K562 (cell line): ENCODE measurements around the gene TMEM128. TPM values are rescaled to one million over a fixed set of nuclear protein-coding genes. Genes with fewer than 3 reads are reported as not detected.

Source experiments
- ATAC-seq: fragments of 200-7000 bp; cut with Tn5 transposase; 3 replicates; pipeline ENCODE4 v1.9.1; 2020; ENCODE audit warnings: moderate library complexity
- BruUV-seq: library from RNA; stranded (reverse); fragments of 400-500 nt; replicated peaks from 2 replicates; lab custom pipeline; 2021; lab: Mats Ljungman, UMichigan
- CTCF ChIA-PET: fragments of 300-600 bp; formaldehyde crosslinking; extraction: SDS; loops from one replicate; lab custom pipeline; 2021; ENCODE audit warnings: low intra/inter-chr PET ratio; lab: Yijun Ruan, JAX
- POLR2A ChIA-PET: fragments of 300-600, 350-650 bp; sonication (Branson Sonifier 250); formaldehyde crosslinking; extraction: SDS; loops from one replicate; lab custom pipeline; 2021; ENCODE audit warnings: antibody characterized with exemption, inconsistent platforms; lab: Yijun Ruan, JAX
- DNase-seq, 4 experiments: peaks; one replicate each; pipeline versions ENCODE4 v3.0.0 to v3.0.0-alpha.2; 2011 to 2018; ENCODE audit warnings: low spot score in 3 of 4, mixed read lengths in 3 of 4; ENCODE audit errors: extremely low read depth in 1 of 4
- FAIRE-seq: peaks from 2 replicates; lab custom pipeline; 2011; peaks lifted over from hg19 to GRCh38; lab: Jason Lieb, UNC
- H2AFZ ChIP-seq: 2 replicates; pipeline ENCODE4 v1.6.0; 2011; ENCODE audit warnings: low read depth, low read length, control low read depth, inconsistent platforms
- H3K27ac ChIP-seq: fragments of 200-600 bp; 3 replicates; pipeline ENCODE4 v1.8.0; 2011; ENCODE audit warnings: low read depth, mild to moderate bottlenecking, control low read depth, inconsistent platforms, low read length, moderate library complexity, mixed read lengths; ENCODE audit errors: extremely low read depth
- H3K27me3 ChIP-seq, 2 experiments: fragments of 300-600 bp in 1 of 2; 2 replicates in 1 of 2; 3 replicates in 1 of 2; pipeline versions ENCODE4 v1.6.0 to v1.8.0; 2011; ENCODE audit warnings: inconsistent platforms in 2 of 2, low read length in 2 of 2, mild to moderate bottlenecking in 1 of 2, mixed read lengths in 1 of 2, moderate library complexity in 1 of 2; ENCODE audit not compliant: control insufficient read depth in 2 of 2, insufficient read depth in 2 of 2
- H3K36me3 ChIP-seq: fragments of 300-600 bp; 3 replicates; pipeline ENCODE4 v1.8.0; 2011; ENCODE audit warnings: mild to moderate bottlenecking, low read length, inconsistent platforms; ENCODE audit not compliant: control insufficient read depth, insufficient read depth
- H3K4me1 ChIP-seq, 2 experiments: fragments of 200-600 bp in 1 of 2; replicated peaks in 1 of 2; 2 replicates in 1 of 2; 3 replicates in 1 of 2; pipeline versions ENCODE4 v1.5.1 to v1.8.0; 2011; ENCODE audit warnings: inconsistent platforms in 2 of 2, low read length in 2 of 2, mild to moderate bottlenecking in 1 of 2, mixed read lengths in 1 of 2, moderate library complexity in 1 of 2; ENCODE audit not compliant: control insufficient read depth in 2 of 2, insufficient read depth in 2 of 2
- H3K4me2 ChIP-seq: 2 replicates; pipeline ENCODE4 v1.6.1; 2011; ENCODE audit warnings: low read length, control low read depth, inconsistent platforms, mixed read lengths; ENCODE audit not compliant: insufficient read depth
- H3K4me3 ChIP-seq: fragments of 200-600 bp; sonication (generic), shearing (Covaris generic); 2 replicates; pipeline ENCODE4 v1.5.1; 2016; ENCODE audit warnings: control low read depth, inconsistent platforms
- H3K79me2 ChIP-seq: fragments of 200-600 bp; 3 replicates; pipeline ENCODE4 v1.8.0; 2011; ENCODE audit warnings: low read length, inconsistent platforms; ENCODE audit not compliant: control insufficient read depth, insufficient read depth
- H3K9ac ChIP-seq, 2 experiments: 2 replicates each; pipeline versions ENCODE4 v1.6.0 to v1.6.1; 2011; ENCODE audit warnings: low read depth in 2 of 2, low read length in 2 of 2, control low read depth in 1 of 2, inconsistent platforms in 1 of 2, mild to moderate bottlenecking in 1 of 2, mixed read lengths in 1 of 2; ENCODE audit not compliant: insufficient read depth in 1 of 2
- H3K9me1 ChIP-seq: one replicate; pipeline ENCODE4 v1.6.0; 2011; ENCODE audit warnings: inconsistent platforms, mild to moderate bottlenecking, low read length, moderate library complexity; ENCODE audit not compliant: control insufficient read depth, insufficient read depth
- H3K9me3 ChIP-seq: replicated peaks from 2 replicates; pipeline ENCODE4 v1.5.1; 2011; ENCODE audit warnings: low read depth, low read length, inconsistent platforms; ENCODE audit not compliant: control insufficient read depth, insufficient read depth
- H4K20me1 ChIP-seq: replicated peaks from 2 replicates; pipeline ENCODE4 v1.6.1; 2011; ENCODE audit warnings: low read length, inconsistent platforms, mixed read lengths; ENCODE audit not compliant: control insufficient read depth, insufficient read depth
- CSDE1 ChIP-seq, 2 experiments: fragments of 450-650 bp; IDR thresholded peaks; 2 replicates each; pipeline ENCODE4 v1.6.1; 2016; ENCODE audit warnings: mild to moderate bottlenecking in 1 of 2
- FOXJ3 ChIP-seq: sonication (generic); formaldehyde crosslinking; IDR thresholded peaks from 2 replicates; pipeline ENCODE4 v1.4.0; 2020; ENCODE audit warnings: mild to moderate bottlenecking, missing genetic modification reagents
- MTA3 ChIP-seq: fragments of 450-650 bp; formaldehyde crosslinking; IDR thresholded peaks from 2 replicates; pipeline ENCODE4 v1.6.1; 2017; ENCODE audit warnings: mild to moderate bottlenecking, borderline replicate concordance
- PTRF ChIP-seq: fragments of 450-650 bp; IDR thresholded peaks from 2 replicates; pipeline ENCODE4 v1.6.1; 2016; ENCODE audit warnings: mild to moderate bottlenecking, missing genetic modification characterization, missing compliant biosample characterization
- SMARCA4 ChIP-seq: fragments of 450-650 bp; IDR thresholded peaks from 2 replicates; pipeline ENCODE4 v1.6.1; 2016
- TAF9B ChIP-seq: fragments of 450-650 bp; IDR thresholded peaks from 2 replicates; pipeline ENCODE4 v1.6.1; 2018; ENCODE audit warnings: mild to moderate bottlenecking; ENCODE audit not compliant: partially characterized antibody
- TFAM ChIP-seq: fragments of 250-450 bp; sonication (Bioruptor Pico); conservative IDR thresholded peaks from 2 replicates; pipeline ENCODE4 v1.5.0; 2021; ENCODE audit warnings: mild to moderate bottlenecking, moderate library complexity
- TRIM28 ChIP-seq: fragments of 450-650 bp; IDR thresholded peaks from 2 replicates; pipeline ENCODE4 v1.6.1; 2017
- XRCC3 ChIP-seq: fragments of 450-650 bp; IDR thresholded peaks from 2 replicates; pipeline ENCODE4 v1.6.1; 2017; ENCODE audit warnings: mild to moderate bottlenecking, moderate library complexity
- ZNF121 ChIP-seq: sonication (generic); formaldehyde crosslinking; conservative IDR thresholded peaks from 2 replicates; pipeline ENCODE4 v1.8.0; 2022; ENCODE audit warnings: missing genetic modification reagents
- ZNF133 ChIP-seq: fragments of 250-450 bp; sonication (Bioruptor Pico); IDR thresholded peaks from 2 replicates; pipeline ENCODE4 v1.4.0; 2020; ENCODE audit warnings: mild to moderate bottlenecking
- ZNF274 ChIP-seq: IDR thresholded peaks from 2 replicates; pipeline ENCODE4 v1.6.1; 2011; ENCODE audit warnings: low read depth, mild to moderate bottlenecking, low read length, moderate library complexity, borderline replicate concordance
- ZNF431 ChIP-seq: sonication (generic); formaldehyde crosslinking; IDR thresholded peaks from 2 replicates; pipeline ENCODE4 v1.8.0; 2022; ENCODE audit warnings: mild to moderate bottlenecking, missing genetic modification reagents
- WGBS: fragments of 100-300 bp; shearing (Covaris generic); methylation state at CpG from one replicate; pipeline ENCODE4 v1.1.6; 2016; ENCODE audit warnings: low coverage, mixed read lengths; ENCODE audit not compliant: insufficient coverage; ENCODE audit errors: missing lambda C conversion rate; 5-methylcytosine and 5-hydroxymethylcytosine counted together
- in situ Hi-C: fragments of 300-500 bp; cut with MboI; formaldehyde crosslinking; loops from 4 replicates; pipeline ENCODE4 v1.15.0; 2018; ENCODE audit warnings: inconsistent platforms, mixed read lengths
- intact Hi-C: fragments of 100-400 bp; cut with micrococcal nuclease; formaldehyde crosslinking; loops from 2 replicates; pipeline ENCODE4 v1.14.2; 2022
- polyA plus RNA-seq, 8 experiments: library from polyadenylated mRNA; depleted of rRNA in 4 of 8; stranded (reverse) in 5 of 8; unstranded in 3 of 8; fragments of >200 nt; fragmentation: Nextera tagmentation in 2 of 8; fragmentation: Illumina TruSeq in 1 of 8; extraction: Ambion mirVana in 2 of 8; extraction: Trizol in 1 of 8; gene quantifications; 2 replicates each; pipeline versions ENCODE4 v1.2.1 to v1.2.3, GENCODE V29; 2011 to 2014; ENCODE audit warnings: inconsistent platforms in 1 of 8, missing spikeins in 1 of 8
- total RNA-seq, 7 experiments: library from RNA; depleted of rRNA in 6 of 7; stranded (reverse); fragments of >200 nt in 6 of 7; fragmentation: Illumina TruSeq in 2 of 7; extraction: Trizol in 2 of 7; gene quantifications; 2 replicates each; pipeline versions ENCODE4 v1.2.1 to v1.2.3, GENCODE V29; 2011 to 2021; ENCODE audit warnings: low replicate concordance in 1 of 7
- TF ChIP-seq, protein P1 (sequence below): fragments of 250-450 bp; sonication (Bioruptor Pico); IDR thresholded peaks from 2 replicates; pipeline ENCODE4 v1.5.0; 2020; ENCODE audit warnings: mild to moderate bottlenecking
- TF ChIP-seq, protein P2 (sequence below): fragments of 250-450 bp; sonication (Bioruptor Pico); IDR thresholded peaks from 2 replicates; pipeline ENCODE4 v1.4.0; 2020; ENCODE audit warnings: mild to moderate bottlenecking
- TF ChIP-seq, protein P3 (sequence below): sonication (generic); formaldehyde crosslinking; IDR thresholded peaks from 2 replicates; pipeline ENCODE4 v1.8.1; 2023; ENCODE audit warnings: missing genetic modification reagents, mild to moderate bottlenecking, borderline replicate concordance

The TMEM128 gene
- total and polyA plus RNA-seq, 9 of the 15 experiments (the other 6 are each of a cell fraction or from before 2014, with no cell fraction given) = 9.1 to 40.0 (median 14.3) TPM

DNA sequence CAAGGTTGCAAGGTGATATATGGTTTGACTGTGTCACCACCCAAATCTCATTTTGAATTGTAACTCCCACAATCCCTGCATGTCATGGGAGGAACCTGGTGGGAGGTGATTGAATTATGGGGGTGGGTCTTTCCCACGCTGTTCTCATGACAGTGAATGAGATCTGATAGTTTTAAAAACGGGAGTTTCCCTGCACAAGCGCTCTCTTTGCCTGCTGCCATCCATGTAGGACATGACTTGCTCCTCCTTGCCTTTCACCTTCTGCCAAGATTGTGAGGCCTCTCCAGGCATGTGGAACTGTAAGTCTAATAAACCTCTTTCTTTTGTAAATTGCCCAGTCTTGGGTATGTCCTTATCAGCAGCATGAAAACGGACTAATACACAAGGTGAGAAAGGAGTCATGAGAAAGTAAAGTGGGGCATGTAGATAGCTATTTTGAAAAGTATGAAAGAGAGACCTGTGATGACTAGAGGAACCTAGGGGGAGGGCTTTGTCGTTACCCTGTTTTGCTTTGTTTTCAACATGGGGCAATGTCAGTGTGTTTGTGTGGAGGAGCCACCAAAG lies 48.3 kb upstream of the TMEM128 start:
- no peak overlapping the region for H3K4me2 ChIP-seq
- no TSS peak for BruUV-seq
- no peaks in the 10 kb centered on the region for H3K27me3 ChIP-seq
- H3K9ac ChIP-seq = no peak overlapping the region
- no peak overlapping the region for H3K4me3 ChIP-seq
- no peak for DNase-seq
- ATAC-seq = no peak
- H3K9me3 ChIP-seq = no peaks in the 10 kb centered on the region
- H4K20me1 ChIP-seq = no peaks in the 10 kb centered on the region
- H2AFZ ChIP-seq = no peak overlapping the region
- H3K36me3 ChIP-seq = peaks cover 16% of the 10 kb centered on the region
- peaks cover 0 to 2% of the 10 kb centered on the region in 2 experiments; a peak in 2 of 5 replicates for H3K4me1 ChIP-seq
- in situ Hi-C loops (no loop called here), intact Hi-C loops (no loop called here)
- no peak for FAIRE-seq
- WGBS = 61% methylated on average over 5 of the region's 5 CpGs
- peaks cover 8% of the 10 kb centered on the region; the same call in 1 of the 3 replicates for H3K79me2 ChIP-seq
- no peaks in the 10 kb centered on the region for H3K9me1 ChIP-seq
- no peak overlapping the region for H3K27ac ChIP-seq
- ChIA-PET POLR2A (no interaction called here), CTCF (no interaction called here)
- TF ChIP-seq, protein P1, sequence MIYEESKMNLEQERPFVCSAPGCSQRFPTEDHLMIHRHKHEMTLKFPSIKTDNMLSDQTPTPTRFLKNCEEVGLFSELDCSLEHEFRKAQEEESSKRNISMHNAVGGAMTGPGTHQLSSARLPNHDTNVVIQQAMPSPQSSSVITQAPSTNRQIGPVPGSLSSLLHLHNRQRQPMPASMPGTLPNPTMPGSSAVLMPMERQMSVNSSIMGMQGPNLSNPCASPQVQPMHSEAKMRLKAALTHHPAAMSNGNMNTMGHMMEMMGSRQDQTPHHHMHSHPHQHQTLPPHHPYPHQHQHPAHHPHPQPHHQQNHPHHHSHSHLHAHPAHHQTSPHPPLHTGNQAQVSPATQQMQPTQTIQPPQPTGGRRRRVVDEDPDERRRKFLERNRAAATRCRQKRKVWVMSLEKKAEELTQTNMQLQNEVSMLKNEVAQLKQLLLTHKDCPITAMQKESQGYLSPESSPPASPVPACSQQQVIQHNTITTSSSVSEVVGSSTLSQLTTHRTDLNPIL (CRISPR knock-in tag) = no peak
- TF ChIP-seq XRCC3 = no peak
- TF ChIP-seq ZNF274 = no peak
- TF ChIP-seq CSDE1 (IDR thresholded peaks at IDR 0.05) = no peak
- TF ChIP-seq, protein P2, sequence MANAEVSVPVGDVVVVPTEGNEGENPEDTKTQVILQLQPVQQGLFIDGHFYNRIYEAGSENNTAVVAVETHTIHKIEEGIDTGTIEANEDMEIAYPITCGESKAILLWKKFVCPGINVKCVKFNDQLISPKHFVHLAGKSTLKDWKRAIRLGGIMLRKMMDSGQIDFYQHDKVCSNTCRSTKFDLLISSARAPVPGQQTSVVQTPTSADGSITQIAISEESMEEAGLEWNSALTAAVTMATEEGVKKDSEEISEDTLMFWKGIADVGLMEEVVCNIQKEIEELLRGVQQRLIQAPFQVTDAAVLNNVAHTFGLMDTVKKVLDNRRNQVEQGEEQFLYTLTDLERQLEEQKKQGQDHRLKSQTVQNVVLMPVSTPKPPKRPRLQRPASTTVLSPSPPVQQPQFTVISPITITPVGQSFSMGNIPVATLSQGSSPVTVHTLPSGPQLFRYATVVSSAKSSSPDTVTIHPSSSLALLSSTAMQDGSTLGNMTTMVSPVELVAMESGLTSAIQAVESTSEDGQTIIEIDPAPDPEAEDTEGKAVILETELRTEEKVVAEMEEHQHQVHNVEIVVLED = no peak
- TF ChIP-seq ZNF133 = no peak
- TF ChIP-seq ZNF431 (CRISPR knock-in tag) = peak; percentile 97
- no peak for TF ChIP-seq PTRF (tag)
- no peak for TF ChIP-seq MTA3
- TF ChIP-seq FOXJ3 (CRISPR knock-in tag) = no peak
- 0 out of 2 replicates have a peak, but pooled peaks have one; percentile 24 for TF ChIP-seq TRIM28
- no peak for TF ChIP-seq TFAM (CRISPR knock-in tag)
- no peak for TF ChIP-seq SMARCA4
- TF ChIP-seq TAF9B = no peak
- TF ChIP-seq, protein P3, sequence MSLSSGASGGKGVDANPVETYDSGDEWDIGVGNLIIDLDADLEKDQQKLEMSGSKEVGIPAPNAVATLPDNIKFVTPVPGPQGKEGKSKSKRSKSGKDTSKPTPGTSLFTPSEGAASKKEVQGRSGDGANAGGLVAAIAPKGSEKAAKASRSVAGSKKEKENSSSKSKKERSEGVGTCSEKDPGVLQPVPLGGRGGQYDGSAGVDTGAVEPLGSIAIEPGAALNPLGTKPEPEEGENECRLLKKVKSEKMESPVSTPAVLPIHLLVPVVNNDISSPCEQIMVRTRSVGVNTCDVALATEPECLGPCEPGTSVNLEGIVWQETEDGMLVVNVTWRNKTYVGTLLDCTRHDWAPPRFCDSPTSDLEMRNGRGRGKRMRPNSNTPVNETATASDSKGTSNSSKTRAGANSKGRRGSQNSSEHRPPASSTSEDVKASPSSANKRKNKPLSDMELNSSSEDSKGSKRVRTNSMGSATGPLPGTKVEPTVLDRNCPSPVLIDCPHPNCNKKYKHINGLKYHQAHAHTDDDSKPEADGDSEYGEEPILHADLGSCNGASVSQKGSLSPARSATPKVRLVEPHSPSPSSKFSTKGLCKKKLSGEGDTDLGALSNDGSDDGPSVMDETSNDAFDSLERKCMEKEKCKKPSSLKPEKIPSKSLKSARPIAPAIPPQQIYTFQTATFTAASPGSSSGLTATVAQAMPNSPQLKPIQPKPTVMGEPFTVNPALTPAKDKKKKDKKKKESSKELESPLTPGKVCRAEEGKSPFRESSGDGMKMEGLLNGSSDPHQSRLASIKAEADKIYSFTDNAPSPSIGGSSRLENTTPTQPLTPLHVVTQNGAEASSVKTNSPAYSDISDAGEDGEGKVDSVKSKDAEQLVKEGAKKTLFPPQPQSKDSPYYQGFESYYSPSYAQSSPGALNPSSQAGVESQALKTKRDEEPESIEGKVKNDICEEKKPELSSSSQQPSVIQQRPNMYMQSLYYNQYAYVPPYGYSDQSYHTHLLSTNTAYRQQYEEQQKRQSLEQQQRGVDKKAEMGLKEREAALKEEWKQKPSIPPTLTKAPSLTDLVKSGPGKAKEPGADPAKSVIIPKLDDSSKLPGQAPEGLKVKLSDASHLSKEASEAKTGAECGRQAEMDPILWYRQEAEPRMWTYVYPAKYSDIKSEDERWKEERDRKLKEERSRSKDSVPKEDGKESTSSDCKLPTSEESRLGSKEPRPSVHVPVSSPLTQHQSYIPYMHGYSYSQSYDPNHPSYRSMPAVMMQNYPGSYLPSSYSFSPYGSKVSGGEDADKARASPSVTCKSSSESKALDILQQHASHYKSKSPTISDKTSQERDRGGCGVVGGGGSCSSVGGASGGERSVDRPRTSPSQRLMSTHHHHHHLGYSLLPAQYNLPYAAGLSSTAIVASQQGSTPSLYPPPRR = no peak
- TF ChIP-seq ZNF121 (CRISPR knock-in tag) = no peak
